ENCODE data around the gene GATA3.

DNA sequence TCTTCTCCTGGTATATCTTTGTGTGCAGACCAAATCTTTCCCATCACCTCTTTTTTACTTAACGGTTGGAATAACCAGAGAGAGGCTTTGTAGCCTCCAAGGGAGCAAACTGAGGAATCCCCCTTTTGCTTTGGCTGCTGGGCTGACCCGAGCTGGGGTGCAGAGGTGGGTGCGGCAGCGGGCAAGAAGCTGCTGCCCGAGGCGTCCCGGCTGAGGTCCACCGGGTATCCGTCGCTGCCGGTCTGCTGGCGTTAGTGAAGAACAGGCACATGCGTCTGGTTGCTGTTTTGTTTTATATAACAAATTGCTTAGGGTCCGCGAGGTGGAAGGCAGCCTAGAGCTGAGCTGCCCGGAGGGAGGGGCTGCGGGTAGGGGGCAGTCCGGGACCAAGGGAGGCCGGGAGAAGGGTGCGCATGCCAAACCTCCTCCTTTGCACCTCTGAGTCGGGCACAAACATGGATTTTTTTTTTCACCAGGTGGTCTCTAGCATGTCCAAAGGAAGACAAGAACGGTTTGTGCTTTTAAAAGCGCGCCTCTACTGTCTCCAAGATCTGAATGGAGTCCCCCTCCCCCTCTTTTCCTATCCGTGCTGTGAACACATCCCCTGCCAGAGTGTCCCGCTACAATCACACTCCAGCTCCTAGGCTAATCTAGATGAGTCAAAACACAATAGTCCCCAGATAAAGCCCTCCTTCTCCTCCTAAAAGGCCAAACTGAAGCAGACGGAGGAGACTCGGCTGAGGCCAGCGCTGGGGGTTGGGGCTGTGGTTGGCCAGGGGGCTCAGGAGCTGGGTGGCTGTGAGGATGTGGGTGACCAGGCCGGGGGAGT, 6.8 kb upstream of the GATA3 start:
- TF ChIP-seq GATA3 (IDR thresholded peaks at IDR 0.05; ENCODE audit: low read depth, low read length) (no peak), GATA2 (IDR thresholded peaks at IDR 0.05; ENCODE audit: low read depth, low read length) (no peak)
